ENCODE results near the gene ETV6. TPM values are rescaled to one million over a fixed set of nuclear protein-coding genes. Genes with fewer than 3 reads are reported as not detected.

ETV6 gene
- total RNA-seq, 1 donor from 2014 or later = 117 TPM

DNA sequence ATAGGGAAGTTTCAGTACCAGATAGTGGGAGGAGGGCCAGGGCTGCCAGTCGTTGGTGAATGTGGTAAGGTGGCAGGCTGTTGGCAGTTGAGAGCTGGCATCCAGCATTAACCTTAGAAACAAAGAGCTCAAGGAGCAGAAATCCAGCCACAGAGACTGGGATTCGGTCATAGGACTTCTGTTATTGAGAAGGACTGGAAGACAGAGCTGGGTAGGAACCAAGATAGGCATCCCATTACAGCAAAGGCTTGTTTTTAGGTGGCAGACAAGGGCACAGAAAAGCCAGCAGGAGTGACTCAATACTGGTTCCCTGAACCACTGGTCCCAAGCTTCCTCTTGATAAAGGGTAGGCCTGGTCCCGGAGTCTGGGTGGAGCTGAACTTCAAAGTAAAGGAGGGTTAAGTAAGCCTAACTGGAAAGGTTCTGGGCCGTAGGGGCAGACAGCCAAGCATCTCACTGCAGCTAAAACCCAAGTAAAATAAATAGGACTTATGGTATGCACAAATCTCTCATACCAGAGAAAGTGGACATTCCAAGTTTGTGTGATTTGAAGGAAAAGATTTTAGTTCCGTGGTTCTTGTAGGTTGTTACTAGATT lies 147.9 kb downstream of the ETV6 start:
- Mint-ChIP-seq H3K27ac (no peak overlapping the region), H3K4me1 (ENCODE audit: low read depth) (peaks cover 69% of the 10 kb centered on the region), H3K36me3 (ENCODE audit: low read depth) (peaks cover 41% of the 10 kb centered on the region), H3K4me3 (no peak overlapping the region), H3K9me3 (no peaks in the 10 kb centered on the region), H3K27me3 (ENCODE audit: insufficient read depth) (no peaks in the 10 kb centered on the region)
- no peak for DNase-seq (ENCODE audit: low spot score)
- intact Hi-C loops (cut with micrococcal nuclease) = loop anchor here (2.0 kb wide), 1 partner anchor 17 kb away; no protein-coding TSS in a partner anchor

DNA sequence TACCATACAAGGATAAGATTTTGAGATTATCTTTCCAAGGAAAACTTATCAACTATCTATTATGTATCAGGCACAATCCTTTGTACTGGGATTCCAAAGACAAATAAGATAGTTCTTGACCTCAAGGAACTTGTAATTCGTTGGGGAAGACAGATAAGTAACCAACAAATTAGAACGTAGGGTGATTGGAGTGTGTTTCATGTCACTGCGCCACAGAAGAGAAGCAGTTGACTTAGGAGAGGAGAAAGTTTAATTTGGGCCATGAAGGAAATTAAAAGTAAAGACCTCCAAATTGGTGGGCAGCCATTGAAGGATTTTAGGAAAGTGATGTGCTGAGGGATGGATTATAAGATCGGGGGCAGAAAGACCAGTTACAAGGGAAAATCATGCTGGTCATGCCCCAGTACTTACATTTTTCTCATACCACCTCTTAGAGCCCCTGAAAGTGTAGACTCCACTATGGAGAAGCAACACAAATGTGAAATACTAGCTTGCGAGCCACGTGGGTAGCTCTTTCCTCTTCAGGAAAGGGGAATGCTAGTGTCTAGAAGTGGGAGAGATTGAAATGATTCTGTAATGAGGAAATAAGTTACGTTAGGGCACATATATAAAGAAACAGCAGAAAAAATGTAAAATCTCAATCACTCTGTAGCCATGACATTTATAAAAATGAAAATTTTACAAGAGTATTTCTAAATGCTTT lies 148.7 kb downstream of the ETV6 start:
- no peaks in the 10 kb centered on the region for H3K9me3 Mint-ChIP-seq
- peaks cover 48% of the 10 kb centered on the region for H3K36me3 Mint-ChIP-seq (ENCODE audit: low read depth)
- H3K4me1 Mint-ChIP-seq (ENCODE audit: low read depth) = peaks cover 76% of the 10 kb centered on the region
- H3K4me3 Mint-ChIP-seq = no peak overlapping the region
- no peaks in the 10 kb centered on the region for H3K27me3 Mint-ChIP-seq (ENCODE audit: insufficient read depth)
- peak overlapping the region; percentile 20 for H3K27ac Mint-ChIP-seq
- intact Hi-C loops (cut with micrococcal nuclease) = loop anchor here (2.0 kb wide), 1 partner anchor 15 kb away; no protein-coding TSS in a partner anchor
- DNase-seq (ENCODE audit: low spot score) = no peak

DNA sequence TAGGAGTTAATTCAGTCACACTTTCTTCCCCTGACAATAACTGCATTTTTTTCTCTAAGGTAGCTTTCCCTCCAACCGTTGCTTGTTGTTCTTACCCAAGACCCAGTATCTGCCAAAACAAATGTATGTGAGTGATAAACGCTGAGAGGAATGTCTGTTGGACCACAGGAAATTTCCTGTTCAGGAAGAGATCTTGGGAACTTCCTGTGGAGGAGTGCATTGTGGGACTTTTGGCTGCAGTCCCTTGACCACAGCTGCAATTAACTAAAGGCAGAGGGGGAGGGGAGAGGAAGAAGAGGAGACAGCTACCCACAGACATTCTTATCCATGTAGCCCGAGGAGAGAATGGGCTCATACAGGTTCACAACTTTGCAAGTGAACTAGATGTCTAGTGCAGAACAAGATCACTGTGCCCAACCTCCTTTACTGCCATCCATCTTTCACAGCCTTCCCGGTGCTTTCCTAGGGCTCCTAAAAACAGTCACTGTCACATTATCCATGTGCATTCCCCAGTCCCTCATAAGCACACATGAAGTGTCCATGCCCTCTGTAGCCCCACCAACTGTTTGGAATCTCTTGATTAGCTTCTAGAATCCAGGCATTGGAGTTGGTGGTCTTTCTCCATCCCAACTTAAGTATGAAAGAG lies 149.5 kb downstream of the ETV6 start:
- peak overlapping the region; percentile 24 for H3K4me3 Mint-ChIP-seq
- H3K27me3 Mint-ChIP-seq (ENCODE audit: insufficient read depth) = no peaks in the 10 kb centered on the region
- DNase-seq (ENCODE audit: low spot score) = no peak
- H3K4me1 Mint-ChIP-seq (ENCODE audit: low read depth) = peaks cover 73% of the 10 kb centered on the region
- peak overlapping the region; percentile 78 for H3K27ac Mint-ChIP-seq
- intact Hi-C loops (cut with micrococcal nuclease) = loop anchor here (2.0 kb wide), 1 partner anchor 14 kb away; no protein-coding TSS in a partner anchor
- H3K36me3 Mint-ChIP-seq (ENCODE audit: low read depth) = peaks cover 50% of the 10 kb centered on the region
- H3K9me3 Mint-ChIP-seq = no peaks in the 10 kb centered on the region

DNA sequence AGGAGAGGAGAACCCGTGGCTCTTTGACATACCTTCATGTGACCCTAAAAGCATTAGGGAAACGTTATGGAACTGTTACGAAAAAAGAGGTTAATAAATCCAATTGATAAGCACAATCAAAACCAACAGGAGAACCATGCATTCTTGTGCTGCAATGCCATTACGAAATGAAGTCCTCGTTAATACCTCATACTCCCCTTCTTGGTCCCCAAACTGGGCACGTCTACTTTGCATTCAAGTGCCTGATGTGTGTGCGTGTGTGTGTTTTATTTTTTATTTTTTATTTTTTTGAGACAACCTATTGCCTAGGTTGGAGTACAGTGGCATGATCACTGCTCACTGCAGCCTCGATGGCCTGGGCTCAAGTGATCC lies 150.0 kb downstream of the ETV6 start:
- Mint-ChIP-seq H3K4me3 (no peak overlapping the region), H3K4me1 (ENCODE audit: low read depth) (peaks cover 77% of the 10 kb centered on the region), H3K27me3 (ENCODE audit: insufficient read depth) (no peaks in the 10 kb centered on the region), H3K27ac (no peak overlapping the region), H3K9me3 (peaks cover under 1% of the 10 kb centered on the region), H3K36me3 (ENCODE audit: low read depth) (peaks cover 51% of the 10 kb centered on the region)
- intact Hi-C loops (cut with micrococcal nuclease) = loop anchor here (2.0 kb wide), 1 partner anchor 13 kb away; no protein-coding TSS in a partner anchor
- DNase-seq (ENCODE audit: low spot score) = no peak

DNA sequence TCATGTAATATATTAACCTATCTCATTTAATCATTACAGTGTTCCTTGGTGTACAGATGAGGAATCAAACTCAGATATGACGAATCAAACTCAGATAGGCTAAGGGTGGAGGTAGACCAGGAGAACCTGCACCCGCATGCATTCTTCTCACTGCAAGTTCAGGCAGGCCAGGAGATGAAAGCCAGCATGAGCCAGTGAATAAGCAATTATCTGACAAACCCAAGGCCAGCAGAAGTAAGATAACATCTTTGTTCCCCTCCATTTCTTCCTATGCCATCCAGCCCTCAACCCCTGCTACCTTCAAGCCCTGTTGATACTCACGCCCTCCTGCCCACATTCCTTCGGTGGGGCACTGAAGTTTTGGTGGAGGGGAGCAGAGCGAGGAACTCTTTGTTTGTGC lies 152.2 kb downstream of the ETV6 start:
- no peaks in the 10 kb centered on the region for H3K27me3 Mint-ChIP-seq (ENCODE audit: insufficient read depth)
- no peak overlapping the region for H3K4me3 Mint-ChIP-seq
- DNase-seq (ENCODE audit: low spot score) = no peak
- no peak overlapping the region for H3K27ac Mint-ChIP-seq
- H3K4me1 Mint-ChIP-seq (ENCODE audit: low read depth) = peaks cover 86% of the 10 kb centered on the region
- intact Hi-C loops (cut with micrococcal nuclease) = no loop called here
- H3K9me3 Mint-ChIP-seq = peaks cover 3% of the 10 kb centered on the region
- H3K36me3 Mint-ChIP-seq (ENCODE audit: low read depth) = peaks cover 56% of the 10 kb centered on the region

DNA sequence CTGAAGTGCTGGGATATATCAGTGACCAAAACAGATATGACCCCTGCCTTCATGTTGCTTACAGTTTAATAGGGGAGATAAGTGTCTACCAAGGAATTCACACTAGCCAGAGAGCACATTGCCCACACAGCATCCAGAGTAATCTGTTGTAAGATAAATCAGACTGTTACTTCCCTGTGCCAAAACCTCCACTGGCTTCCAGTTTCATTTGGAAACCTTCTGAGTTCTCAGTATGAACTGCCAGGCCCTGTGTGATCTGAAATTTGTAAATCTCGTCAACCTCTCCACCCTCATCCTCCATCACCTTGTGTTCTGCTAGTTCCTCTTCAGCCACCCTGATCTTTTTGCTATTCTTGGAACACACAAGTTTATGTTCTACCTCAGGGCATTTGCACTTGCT lies 154.7 kb downstream of the ETV6 start:
- peak overlapping the region; percentile 33 for H3K27ac Mint-ChIP-seq
- peaks cover 86% of the 10 kb centered on the region for H3K4me1 Mint-ChIP-seq (ENCODE audit: low read depth)
- no peak for DNase-seq (ENCODE audit: low spot score)
- H3K4me3 Mint-ChIP-seq = no peak overlapping the region
- no peaks in the 10 kb centered on the region for H3K27me3 Mint-ChIP-seq (ENCODE audit: insufficient read depth)
- peaks cover 67% of the 10 kb centered on the region for H3K36me3 Mint-ChIP-seq (ENCODE audit: low read depth)
- intact Hi-C loops (cut with micrococcal nuclease) = no loop called here
- H3K9me3 Mint-ChIP-seq = peaks cover 3% of the 10 kb centered on the region

DNA sequence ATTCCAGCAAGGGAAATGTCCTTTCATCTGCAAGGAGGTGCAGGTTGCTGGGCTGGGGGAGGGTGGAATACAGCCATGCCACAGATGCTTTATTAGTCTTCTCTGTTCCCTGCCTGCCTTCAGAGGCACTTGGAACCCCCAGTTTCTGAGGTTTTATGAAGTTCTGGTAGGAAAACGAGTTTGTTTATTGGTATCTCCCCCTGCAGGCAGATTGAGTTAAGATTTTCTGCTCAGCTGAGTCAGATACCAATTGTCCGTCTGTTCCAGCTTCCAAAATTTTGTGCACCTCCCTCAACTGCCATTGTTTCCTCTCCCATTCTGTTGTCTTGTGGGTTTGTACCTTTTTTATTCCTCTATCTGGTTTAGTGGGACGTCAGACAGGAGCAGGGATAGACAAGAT lies 155.6 kb downstream of the ETV6 start:
- peaks cover 66% of the 10 kb centered on the region for H3K36me3 Mint-ChIP-seq (ENCODE audit: low read depth)
- H3K4me3 Mint-ChIP-seq = no peak overlapping the region
- peaks cover 3% of the 10 kb centered on the region for H3K9me3 Mint-ChIP-seq
- H3K27me3 Mint-ChIP-seq (ENCODE audit: insufficient read depth) = no peaks in the 10 kb centered on the region
- H3K27ac Mint-ChIP-seq = peak overlapping the region; percentile 4
- H3K4me1 Mint-ChIP-seq (ENCODE audit: low read depth) = peaks cover 88% of the 10 kb centered on the region
- no peak for DNase-seq (ENCODE audit: low spot score)
- intact Hi-C loops (cut with micrococcal nuclease) = no loop called here

DNA sequence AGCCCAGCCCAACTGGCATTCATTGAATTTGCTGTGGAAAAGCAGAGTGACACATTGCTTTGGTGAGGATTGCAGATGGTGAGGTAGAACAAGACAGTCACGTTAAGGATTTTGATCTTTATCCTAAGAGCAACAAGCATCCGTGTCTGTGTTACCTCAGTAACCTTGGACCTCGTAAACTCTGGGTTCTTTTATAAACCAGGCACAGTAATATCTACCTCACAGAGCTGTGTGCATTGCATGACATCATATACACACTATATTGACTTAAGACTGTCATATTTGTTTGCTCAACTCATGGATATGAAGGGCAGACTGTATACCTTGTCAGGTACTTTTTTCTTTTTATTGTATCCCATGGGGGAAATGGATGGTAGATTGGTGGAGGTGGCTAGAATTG lies 156.2 kb downstream of the ETV6 start:
- no peak for DNase-seq (ENCODE audit: low spot score)
- H3K36me3 Mint-ChIP-seq (ENCODE audit: low read depth) = peaks cover 63% of the 10 kb centered on the region
- no peaks in the 10 kb centered on the region for H3K27me3 Mint-ChIP-seq (ENCODE audit: insufficient read depth)
- intact Hi-C loops (cut with micrococcal nuclease) = no loop called here
- peaks cover 3% of the 10 kb centered on the region for H3K9me3 Mint-ChIP-seq
- H3K4me3 Mint-ChIP-seq = no peak overlapping the region
- peak overlapping the region; percentile 4 for H3K27ac Mint-ChIP-seq
- peaks cover 87% of the 10 kb centered on the region for H3K4me1 Mint-ChIP-seq (ENCODE audit: low read depth)

DNA sequence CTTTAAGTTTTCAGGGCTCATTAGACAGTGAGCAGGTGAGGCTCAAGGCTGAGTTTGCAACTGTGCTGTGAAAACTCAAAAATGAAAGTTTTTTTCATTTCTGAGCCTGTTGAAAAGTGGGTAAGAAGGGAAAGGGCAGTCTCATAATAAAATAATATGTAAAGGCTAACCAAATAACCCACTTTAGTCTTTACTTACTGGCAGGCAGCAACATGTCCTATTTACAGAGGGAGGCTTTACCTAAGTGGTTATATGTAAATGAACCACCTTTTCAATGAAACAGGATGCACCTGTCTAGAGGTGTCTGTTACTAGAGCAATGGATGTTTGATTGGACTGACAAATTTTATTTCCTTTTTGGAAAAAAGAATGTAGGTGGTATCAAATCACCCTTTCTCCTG lies 158.0 kb downstream of the ETV6 start:
- Mint-ChIP-seq H3K36me3 (ENCODE audit: low read depth) (peaks cover 63% of the 10 kb centered on the region), H3K4me3 (no peak overlapping the region), H3K27me3 (ENCODE audit: insufficient read depth) (no peaks in the 10 kb centered on the region), H3K9me3 (peaks cover 3% of the 10 kb centered on the region), H3K4me1 (ENCODE audit: low read depth) (peaks cover 88% of the 10 kb centered on the region), H3K27ac (no peak overlapping the region)
- no peak for DNase-seq (ENCODE audit: low spot score)
- intact Hi-C loops (cut with micrococcal nuclease) = no loop called here

DNA sequence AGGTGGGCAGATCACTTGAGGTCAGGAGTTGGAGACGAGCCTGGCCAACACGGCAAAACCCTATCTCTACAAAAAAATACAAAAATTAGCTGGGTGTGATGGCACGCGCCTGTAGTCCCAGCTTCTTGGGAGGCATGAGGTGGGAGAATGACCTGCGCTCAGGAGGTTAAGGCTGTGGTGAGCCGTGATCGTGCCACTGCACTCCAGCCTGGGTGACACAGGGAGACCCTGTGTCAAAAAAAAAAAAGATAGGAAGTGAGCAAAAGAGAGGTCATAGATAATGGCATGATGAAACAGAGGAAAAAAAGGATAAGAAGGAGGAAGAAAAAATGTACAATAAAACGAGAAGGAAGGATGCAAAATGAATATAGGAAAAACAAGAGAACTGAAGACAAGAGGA lies 159.5 kb downstream of the ETV6 start:
- Mint-ChIP-seq H3K4me1 (ENCODE audit: low read depth) (peaks cover 86% of the 10 kb centered on the region), H3K9me3 (peaks cover 3% of the 10 kb centered on the region), H3K4me3 (no peak overlapping the region), H3K27ac (peak overlapping the region; percentile 72), H3K36me3 (ENCODE audit: low read depth) (peaks cover 52% of the 10 kb centered on the region), H3K27me3 (ENCODE audit: insufficient read depth) (no peaks in the 10 kb centered on the region)
- intact Hi-C loops (cut with micrococcal nuclease) = loop anchor here (2.0 kb wide), 1 partner anchor 20 kb away; no protein-coding TSS in a partner anchor
- DNase-seq (ENCODE audit: low spot score) = no peak

DNA sequence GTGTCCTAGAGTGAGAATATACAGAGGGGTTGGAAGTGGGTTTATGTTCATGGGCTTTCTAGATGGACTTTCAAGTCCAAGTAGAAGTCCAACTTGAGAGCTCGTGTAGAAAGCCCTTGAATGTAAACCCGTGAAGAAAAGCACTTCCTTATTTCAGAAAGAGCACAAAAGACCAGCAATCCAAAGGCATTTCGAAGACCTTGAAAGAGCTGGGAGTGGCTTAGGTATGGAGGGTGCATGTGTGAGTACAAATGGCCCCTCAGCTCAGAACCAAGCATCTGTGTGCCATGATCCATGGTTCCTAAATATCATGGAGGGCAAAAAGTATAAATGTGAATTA lies 160.7 kb downstream of the ETV6 start:
- no peak for DNase-seq (ENCODE audit: low spot score)
- Mint-ChIP-seq H3K4me1 (ENCODE audit: low read depth) (peaks cover 86% of the 10 kb centered on the region), H3K27ac (no peak overlapping the region), H3K27me3 (ENCODE audit: insufficient read depth) (no peaks in the 10 kb centered on the region), H3K36me3 (ENCODE audit: low read depth) (peaks cover 52% of the 10 kb centered on the region), H3K9me3 (no peaks in the 10 kb centered on the region), H3K4me3 (no peak overlapping the region)
- intact Hi-C loops (cut with micrococcal nuclease) = no loop called here

DNA sequence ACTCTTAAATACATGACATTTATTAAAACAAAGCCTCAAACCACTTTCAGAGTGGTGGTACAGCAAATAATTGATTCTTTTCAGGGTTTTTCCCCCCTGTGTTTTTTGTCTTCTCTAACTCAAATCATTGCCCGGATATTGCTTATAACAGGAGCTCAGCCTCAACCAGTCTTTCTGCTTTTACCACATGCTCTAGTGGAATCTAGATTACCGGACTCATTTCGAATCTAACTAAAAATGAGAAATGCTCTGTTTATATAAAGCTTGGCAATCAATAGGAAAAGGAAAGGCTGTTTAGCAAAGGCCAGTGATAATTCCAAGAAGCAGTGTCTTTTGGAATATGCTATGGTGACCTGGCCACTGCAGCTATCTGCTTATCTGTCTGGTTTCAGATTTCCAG lies 161.5 kb downstream of the ETV6 start:
- DNase-seq (ENCODE audit: low spot score) = no peak
- Mint-ChIP-seq H3K4me3 (no peak overlapping the region), H3K27ac (peak overlapping the region; percentile 37), H3K9me3 (no peaks in the 10 kb centered on the region), H3K4me1 (ENCODE audit: low read depth) (peaks cover 86% of the 10 kb centered on the region), H3K27me3 (ENCODE audit: insufficient read depth) (no peaks in the 10 kb centered on the region), H3K36me3 (ENCODE audit: low read depth) (peaks cover 50% of the 10 kb centered on the region)
- intact Hi-C loops (cut with micrococcal nuclease) = no loop called here

DNA sequence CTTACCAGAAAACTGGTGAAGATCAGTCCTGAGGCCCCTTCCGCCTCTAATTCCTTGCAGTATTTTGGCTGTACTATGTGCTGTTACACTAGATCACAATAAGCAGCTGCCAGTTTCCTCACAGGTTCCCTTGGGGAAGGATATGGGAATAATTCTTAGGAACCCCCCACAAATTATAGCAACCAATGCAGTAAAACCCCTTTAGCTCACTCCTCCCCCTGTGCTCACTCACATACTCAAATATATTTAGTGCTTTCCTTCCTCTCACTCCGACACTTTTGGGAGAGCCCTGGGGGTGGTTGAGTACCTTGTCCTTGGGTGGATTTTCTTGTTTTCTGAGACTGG lies 162.7 kb downstream of the ETV6 start:
- H3K27ac Mint-ChIP-seq = peak overlapping the region; percentile 75
- H3K4me3 Mint-ChIP-seq = peak overlapping the region; percentile 69
- peaks cover 87% of the 10 kb centered on the region for H3K4me1 Mint-ChIP-seq (ENCODE audit: low read depth)
- H3K9me3 Mint-ChIP-seq = no peaks in the 10 kb centered on the region
- intact Hi-C loops (cut with micrococcal nuclease) = loop anchor here (2.0 kb wide), 3 partner anchors 13 to 47 kb away; no protein-coding TSS in a partner anchor
- DNase-seq (ENCODE audit: low spot score) = no peak
- H3K36me3 Mint-ChIP-seq (ENCODE audit: low read depth) = peaks cover 44% of the 10 kb centered on the region
- H3K27me3 Mint-ChIP-seq (ENCODE audit: insufficient read depth) = no peaks in the 10 kb centered on the region

Measured in activated T-helper 1 cell treated with anti-CD3 and anti-CD28 coated beads, Interleukin-12 subunit alpha, Interleukin-12 subunit beta, Interleukin-2, Interleukin-4 antibody, amounts not matched to agents 30 ng/mL and 10 ng/mL and 1 ng/mL, durations not matched to agents 14 hours and 24 hours and 36 hours (primary cell).